ENCODE data around the gene PIK3AP1.
"Not testable (repeated sequence)": the region's sequence is repeated elsewhere in the genome, so short reads cannot be mapped to it uniquely, and the experiment has no call there.

Gene PIK3AP1, protein sequence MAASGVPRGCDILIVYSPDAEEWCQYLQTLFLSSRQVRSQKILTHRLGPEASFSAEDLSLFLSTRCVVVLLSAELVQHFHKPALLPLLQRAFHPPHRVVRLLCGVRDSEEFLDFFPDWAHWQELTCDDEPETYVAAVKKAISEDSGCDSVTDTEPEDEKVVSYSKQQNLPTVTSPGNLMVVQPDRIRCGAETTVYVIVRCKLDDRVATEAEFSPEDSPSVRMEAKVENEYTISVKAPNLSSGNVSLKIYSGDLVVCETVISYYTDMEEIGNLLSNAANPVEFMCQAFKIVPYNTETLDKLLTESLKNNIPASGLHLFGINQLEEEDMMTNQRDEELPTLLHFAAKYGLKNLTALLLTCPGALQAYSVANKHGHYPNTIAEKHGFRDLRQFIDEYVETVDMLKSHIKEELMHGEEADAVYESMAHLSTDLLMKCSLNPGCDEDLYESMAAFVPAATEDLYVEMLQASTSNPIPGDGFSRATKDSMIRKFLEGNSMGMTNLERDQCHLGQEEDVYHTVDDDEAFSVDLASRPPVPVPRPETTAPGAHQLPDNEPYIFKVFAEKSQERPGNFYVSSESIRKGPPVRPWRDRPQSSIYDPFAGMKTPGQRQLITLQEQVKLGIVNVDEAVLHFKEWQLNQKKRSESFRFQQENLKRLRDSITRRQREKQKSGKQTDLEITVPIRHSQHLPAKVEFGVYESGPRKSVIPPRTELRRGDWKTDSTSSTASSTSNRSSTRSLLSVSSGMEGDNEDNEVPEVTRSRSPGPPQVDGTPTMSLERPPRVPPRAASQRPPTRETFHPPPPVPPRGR

GRCh38 chr10:96720422-96721206 lies at the start of gene PIK3AP1:
Gene PIK3AP1 (minus strand): TSS chr10:96720514. CDS start chr10:96720394, 120 bp downstream.
- peak; percentile 34 for DNase-seq (ENCODE audit: low read depth)

DNA sequence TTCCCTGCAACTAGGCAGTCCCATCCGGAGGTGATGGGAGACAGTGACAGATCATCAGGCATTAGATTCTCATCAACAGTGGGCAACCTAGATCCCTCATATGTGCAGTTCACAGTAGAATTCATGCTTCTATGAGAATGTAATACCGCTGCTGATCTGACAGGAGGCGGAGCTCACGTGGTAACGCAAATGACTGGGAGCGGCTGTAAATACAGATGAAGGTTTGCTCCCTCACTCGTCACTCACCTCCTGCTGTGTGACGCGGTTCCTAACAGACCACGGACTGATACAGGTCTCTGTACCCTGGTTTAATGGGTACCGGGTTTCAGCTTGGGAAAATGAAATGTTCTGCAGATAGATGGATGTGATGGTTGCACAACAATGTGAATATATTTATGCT lies 47.8 kb upstream of the PIK3AP1 start:
- no peak for DNase-seq (ENCODE audit: low read depth)

DNA sequence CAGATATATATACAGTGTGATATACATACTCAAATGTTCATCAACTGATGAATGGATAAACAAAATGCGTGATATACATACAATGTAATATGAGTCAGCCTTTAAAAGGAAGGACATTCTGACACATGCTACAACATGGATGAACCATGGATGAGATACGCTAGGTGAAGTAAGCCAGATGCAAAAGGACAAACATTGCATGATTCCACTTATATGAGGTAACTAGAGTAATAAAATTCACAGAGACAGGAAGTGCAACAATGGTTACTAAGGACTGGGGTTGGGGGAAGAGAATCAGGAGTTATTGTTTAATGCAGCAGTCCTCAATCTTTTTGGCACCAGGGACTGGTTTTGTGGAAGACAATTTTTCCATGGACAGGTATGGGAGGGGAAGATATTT lies 47.3 kb upstream of the PIK3AP1 start:
- DNase-seq (ENCODE audit: low read depth) = no peak

DNA sequence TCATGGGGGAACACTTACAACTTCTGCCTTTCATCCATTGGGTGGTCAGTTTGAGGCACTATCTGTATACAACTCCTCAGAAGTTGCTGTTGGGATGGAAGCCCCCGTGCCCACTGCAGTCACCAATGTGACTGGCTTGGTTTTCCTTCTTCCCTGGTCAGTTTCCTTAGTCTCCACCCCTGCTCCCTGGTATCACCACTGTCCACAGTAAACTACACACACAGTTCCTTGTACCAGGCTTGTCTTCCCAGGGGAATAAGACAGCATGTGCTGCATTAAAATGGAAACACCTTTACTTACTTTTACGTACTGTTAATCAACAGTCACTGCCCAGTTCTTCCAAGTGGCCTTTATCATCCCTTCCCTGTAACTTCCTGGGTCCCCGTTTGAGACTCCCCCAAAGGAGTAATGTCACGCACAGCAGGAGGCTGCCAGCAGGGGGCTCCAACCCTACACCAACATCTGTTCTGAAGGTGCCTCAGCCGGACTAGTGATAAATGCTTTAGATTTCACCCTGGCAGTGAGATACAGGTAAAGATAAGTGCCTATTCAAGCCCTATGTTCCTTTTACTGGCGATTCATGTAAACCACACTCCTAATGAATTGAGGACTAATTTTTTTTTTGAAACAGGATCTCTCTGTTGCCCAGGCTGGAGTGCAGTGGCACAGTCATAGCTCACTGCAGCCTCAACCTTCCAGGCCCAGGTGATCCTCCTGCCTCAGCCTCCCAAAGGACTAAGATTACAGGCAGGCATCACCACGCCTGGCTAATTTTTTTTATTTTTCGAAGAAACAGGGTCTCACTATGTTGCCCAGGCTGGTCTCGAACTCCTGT lies 45.3 kb upstream of the PIK3AP1 start:
- peak; percentile 70 for DNase-seq (ENCODE audit: low read depth)

- no peak for DNase-seq (ENCODE audit: low read depth)
Observed at GRCh38 chr10:96764425-96765060, 44.2 kb upstream of the PIK3AP1 start.

DNA sequence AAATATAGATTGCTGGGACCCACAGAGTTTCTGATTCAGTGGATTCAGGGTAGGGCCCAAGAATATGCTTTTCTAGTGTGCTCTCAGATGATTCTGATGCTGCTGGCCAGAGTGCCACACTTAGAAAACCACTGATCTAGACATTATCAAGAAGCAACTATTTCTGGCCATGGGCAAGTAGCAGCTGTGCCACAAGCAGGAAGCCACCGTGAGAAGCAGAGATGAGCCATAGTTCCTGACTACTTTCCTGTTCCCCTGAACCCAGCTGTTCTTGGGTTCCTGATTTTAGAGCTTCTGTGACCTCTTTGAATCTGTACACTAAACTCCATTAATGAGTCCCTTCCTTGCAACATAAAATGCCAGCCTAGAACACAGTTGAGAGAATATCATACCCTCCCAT lies 38.1 kb upstream of the PIK3AP1 start:
- no peak for DNase-seq (ENCODE audit: low read depth)

DNA sequence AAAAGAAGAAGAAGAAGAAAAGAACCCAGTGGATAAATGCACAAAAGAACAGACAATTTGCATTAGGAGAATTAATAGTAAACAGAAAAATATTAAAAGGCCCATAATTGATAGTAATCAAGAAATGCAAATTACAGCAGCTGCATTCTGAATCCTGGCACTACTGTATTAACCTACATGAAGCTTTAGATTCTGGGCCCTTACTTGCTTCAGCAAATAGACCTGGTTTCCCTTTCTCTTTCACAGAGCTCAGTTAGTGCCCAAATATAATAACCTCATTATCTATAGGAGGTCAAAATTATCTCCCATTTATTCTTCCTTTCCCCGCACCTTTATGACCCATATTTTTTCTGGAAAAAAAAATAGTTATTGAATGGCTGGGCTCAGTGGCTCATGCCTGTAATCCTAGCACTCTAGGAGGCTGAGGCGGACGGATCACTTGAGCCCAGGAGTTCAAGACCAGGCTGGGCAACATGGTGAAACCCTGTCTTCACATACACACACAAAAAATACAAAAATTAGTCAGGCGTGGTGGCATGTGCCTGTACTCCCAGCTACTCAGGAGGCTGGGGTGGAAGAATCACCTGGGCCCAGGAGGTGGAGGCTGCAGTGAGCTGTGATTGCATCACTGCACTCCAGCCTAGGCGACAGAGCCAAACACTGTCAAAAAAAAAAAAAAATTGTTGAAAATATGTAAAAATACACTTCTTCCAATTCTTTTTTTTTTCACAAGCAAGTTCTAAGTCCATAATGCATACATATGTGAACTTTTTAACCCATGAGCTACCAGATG lies 36.0 kb upstream of the PIK3AP1 start:
- DNase-seq (ENCODE audit: low read depth) = no peak

DNA sequence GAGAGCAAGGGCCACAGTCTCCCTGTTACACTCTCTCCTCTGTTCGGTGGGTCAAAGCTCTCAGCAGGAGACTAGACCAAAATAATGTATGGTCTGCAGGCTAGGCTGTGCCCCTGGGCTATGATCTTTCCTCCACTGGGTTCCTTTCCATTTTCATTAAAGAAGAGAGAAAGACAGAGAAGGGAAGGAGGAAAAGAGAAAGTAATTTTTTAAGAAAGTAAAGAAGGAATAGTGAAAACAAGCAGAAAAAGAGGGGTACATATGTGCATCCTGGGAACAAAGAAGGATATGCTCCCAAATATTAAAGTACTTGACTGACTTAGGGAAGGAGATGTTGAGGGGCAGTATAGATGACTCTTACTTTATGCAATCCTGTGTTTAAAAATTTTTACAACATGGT lies 33.6 kb upstream of the PIK3AP1 start:
- no peak for DNase-seq (ENCODE audit: low read depth)

- DNase-seq (ENCODE audit: low read depth) = no peak
Observed at GRCh38 chr10:96752375-96752774, 32.1 kb upstream of the PIK3AP1 start.

DNA sequence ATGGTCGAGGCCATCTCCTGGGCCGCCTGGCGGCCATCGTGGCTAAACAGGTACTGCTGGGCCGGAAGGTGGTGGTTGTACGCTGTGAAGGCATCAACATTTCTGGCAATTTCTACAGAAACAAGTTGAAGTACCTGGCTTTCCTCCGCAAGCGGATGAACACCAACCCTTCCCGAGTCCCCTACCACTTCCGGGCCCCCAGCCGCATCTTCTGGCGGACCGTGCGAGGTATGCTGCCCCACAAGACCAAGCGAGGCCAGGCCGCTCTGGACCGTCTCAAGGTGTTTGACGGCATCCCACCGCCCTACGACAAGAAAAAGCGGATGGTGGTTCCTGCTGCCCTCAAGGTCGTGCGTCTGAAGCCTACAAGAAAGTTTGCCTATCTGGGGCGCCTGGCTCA lies 30.0 kb upstream of the PIK3AP1 start:
- not testable (repeated sequence) for DNase-seq (ENCODE audit: low read depth)

DNA sequence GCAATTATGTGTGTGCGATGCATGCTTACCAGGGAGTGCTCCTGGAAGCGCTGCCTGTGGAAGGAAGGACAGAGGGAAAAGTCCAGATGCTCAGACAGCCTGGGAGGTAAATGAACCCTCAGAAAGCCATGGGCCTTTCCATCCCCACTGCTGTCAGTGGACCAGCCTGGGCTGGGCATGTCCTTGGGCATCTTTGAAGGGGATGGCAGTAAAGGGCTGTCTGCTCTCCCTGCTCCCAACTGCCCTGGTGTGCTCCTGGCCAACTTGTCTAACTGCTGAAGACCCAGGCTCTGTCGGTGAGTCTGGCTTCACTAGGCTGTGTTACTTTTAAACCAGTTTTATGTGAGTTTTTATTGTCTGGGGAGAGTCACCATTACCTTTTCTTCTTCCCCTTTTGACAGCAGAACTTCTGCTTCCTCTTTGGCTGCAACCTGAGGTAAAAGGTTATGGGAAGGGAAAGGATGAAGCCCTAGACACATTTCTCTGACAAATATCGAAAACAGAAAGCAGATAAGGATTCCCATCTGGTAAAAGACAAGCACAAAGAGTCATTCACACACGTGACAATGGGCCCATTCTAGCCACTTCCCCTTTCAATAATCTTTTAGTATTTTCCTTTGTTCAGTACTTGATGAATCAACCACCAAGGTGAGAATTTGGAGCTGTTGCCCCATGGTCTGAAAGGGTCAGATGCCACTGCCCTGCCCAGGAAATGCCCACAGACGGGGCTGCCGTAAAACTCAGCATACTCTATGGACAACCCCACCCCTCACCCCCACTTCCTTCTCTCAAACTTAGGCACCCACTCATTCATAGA lies 27.6 kb upstream of the PIK3AP1 start:
- DNase-seq (ENCODE audit: low read depth) = no peak

DNA sequence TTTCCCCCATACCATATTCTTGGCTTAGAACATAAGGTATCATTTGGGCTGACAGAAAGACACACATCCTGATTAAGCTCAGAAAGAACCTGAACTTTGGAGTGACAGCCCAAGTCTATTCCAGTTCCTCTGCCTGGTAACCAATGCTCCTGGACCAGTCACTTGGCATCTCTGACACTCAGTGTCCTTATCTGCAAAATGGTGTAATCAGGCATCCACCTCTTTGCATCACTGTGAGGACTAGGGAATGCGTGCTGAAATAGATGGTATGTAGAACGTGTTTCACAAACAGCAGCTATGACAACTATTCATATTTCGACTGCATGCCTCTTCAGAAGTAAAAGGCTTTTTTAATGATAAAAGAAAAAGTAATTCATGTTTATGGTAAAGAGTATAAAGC lies 26.2 kb upstream of the PIK3AP1 start:
- no peak for DNase-seq (ENCODE audit: low read depth)

GRCh38 chr10:96745950-96746349 lies 25.6 kb upstream of the PIK3AP1 start:
- no peak for DNase-seq (ENCODE audit: low read depth)

DNA sequence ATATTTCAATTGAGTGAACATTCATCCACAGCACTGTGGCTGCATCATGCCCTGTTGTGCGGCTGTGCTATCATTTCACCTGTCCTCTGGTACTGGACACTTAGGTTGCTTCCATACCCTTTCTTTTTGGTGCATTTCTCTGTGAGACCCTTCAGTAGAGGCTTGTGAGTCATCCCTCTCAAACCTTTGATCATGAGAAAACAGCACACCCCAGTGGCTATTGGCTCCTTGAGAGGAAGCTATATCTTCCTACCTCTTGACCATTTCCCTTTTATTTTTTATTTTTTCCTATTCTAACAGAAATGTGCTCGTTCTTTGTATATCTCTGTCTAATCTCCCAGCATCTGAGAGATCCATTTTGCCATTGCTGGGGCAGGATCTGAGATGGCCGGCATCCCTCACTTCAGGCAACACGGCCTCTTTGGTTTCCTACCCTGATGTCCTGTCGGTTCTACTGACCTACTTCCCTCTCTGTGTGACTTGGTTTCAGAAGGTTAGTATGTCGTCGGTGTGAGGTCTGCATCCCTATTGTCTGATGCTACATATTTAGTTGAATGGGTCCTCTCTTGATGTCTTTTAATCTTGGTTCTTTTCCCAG lies 23.8 kb upstream of the PIK3AP1 start:
- DNase-seq (ENCODE audit: low read depth) = no peak

DNA sequence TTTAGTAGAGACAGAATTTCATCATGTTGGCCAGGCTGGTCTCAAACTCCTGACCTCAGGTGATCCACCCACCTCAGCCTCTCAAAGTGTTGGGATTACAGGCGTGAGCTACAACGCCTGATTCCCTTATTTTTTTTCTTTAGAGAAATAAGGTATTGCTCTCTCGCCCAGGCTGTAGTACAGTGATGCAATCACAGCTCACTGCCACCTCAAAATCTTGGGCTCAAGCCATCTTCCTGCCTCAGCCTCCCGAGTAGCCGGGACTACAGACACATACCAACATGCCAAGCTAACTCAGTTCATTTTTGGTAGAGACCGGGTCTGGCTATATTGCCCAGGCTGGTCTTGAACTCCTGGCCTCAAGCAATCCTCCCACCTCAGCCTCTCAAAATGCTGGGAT lies 21.2 kb upstream of the PIK3AP1 start:
- DNase-seq (ENCODE audit: low read depth) = not testable (repeated sequence)

GRCh38 chr10:96740579-96741281 lies 20.4 kb upstream of the PIK3AP1 start:
- no peak for DNase-seq (ENCODE audit: low read depth)

- no peak for DNase-seq (ENCODE audit: low read depth)
Observed at GRCh38 chr10:96740141-96740540, 19.8 kb upstream of the PIK3AP1 start.

- DNase-seq (ENCODE audit: low read depth) = not testable (repeated sequence)
Observed at GRCh38 chr10:96737307-96737902, 17.1 kb upstream of the PIK3AP1 start.

All from activated gamma-delta T cell treated with anti-CD3 and anti-CD28 coated beads, Interleukin-2, amount 50 U/mL, for 16 hours (primary cell).